RWPE1 (cell line): ENCODE results near the gene RASAL2.

Experiments used
- CTCF ChIA-PET: fragments of 350-600 bp; sonication (Branson Sonifier 250); formaldehyde crosslinking; extraction: SDS; loops from one replicate; lab custom pipeline; 2021; lab: Yijun Ruan, JAX
- POLR2A ChIA-PET: fragments of 400-600 bp; formaldehyde crosslinking; extraction: SDS; loops from one replicate; lab custom pipeline; 2020; ENCODE audit warnings: antibody characterized with exemption; ENCODE audit not compliant: low non-redundant PET; lab: Yijun Ruan, JAX
- DNase-seq: peaks from one replicate; pipeline ENCODE4 v3.0.0; 2012; ENCODE audit warnings: low spot score
- H3K27ac ChIP-seq: fragments of 450-650 bp; 2 replicates; pipeline ENCODE4 v1.5.1; 2017
- TF ChIP-seq, protein P1 (sequence below): fragments of 450-650 bp; conservative IDR thresholded peaks from 2 replicates; pipeline ENCODE4 v1.5.1; 2017; ENCODE audit warnings: low read depth, mild to moderate bottlenecking

The RASAL2 gene

DNA sequence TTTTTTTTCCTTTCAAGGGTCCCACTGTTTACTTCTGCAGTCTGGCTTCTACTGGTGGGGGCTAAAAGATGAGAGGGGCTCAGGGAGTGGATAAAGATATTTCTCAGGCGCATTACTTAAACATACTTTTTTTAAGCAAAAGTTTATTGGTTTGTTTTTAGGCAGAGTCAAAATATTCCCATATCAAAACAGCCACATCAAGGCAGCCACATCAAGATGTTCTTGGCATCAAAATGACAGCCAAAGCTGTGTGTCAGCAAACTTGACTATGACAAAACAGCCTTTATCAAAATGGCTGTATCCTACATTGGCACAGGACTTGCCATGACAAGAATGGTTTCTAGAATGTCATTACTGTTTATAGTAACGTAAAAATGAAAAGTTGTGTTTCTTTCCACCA lies 22.1 kb upstream of the RASAL2 start:
- ChIA-PET CTCF (interaction anchor here (0.6 kb wide), 1 partner anchor 291 kb away, joined by 3 read pairs; no protein-coding TSS in a partner anchor), POLR2A (no interaction called here)
- DNase-seq: no peak
- no peak overlapping the region for H3K27ac ChIP-seq
- TF ChIP-seq, protein P1, sequence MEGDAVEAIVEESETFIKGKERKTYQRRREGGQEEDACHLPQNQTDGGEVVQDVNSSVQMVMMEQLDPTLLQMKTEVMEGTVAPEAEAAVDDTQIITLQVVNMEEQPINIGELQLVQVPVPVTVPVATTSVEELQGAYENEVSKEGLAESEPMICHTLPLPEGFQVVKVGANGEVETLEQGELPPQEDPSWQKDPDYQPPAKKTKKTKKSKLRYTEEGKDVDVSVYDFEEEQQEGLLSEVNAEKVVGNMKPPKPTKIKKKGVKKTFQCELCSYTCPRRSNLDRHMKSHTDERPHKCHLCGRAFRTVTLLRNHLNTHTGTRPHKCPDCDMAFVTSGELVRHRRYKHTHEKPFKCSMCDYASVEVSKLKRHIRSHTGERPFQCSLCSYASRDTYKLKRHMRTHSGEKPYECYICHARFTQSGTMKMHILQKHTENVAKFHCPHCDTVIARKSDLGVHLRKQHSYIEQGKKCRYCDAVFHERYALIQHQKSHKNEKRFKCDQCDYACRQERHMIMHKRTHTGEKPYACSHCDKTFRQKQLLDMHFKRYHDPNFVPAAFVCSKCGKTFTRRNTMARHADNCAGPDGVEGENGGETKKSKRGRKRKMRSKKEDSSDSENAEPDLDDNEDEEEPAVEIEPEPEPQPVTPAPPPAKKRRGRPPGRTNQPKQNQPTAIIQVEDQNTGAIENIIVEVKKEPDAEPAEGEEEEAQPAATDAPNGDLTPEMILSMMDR: no peak

DNA sequence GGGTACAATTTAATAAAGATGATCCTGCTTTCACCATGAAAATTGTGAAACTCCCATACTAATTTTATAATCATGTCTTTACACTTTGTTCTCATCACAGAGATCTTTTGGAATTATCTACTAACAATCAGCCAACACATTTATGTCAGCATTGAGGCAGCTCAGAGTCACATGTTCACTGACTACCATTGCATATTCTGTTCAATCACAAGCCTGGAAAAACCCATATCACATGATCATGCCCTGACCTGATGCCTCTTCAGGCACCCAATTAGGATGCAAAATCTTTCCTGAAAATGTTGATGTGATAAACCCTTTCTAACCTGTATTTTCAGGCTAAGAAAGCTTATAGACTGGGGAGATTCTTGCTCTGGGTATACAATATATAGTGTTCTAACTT lies 21.6 kb upstream of the RASAL2 start:
- DNase-seq: no peak
- TF ChIP-seq, protein P1: no peak
- no peak overlapping the region for H3K27ac ChIP-seq
- ChIA-PET CTCF (no interaction called here), POLR2A (no interaction called here)

DNA sequence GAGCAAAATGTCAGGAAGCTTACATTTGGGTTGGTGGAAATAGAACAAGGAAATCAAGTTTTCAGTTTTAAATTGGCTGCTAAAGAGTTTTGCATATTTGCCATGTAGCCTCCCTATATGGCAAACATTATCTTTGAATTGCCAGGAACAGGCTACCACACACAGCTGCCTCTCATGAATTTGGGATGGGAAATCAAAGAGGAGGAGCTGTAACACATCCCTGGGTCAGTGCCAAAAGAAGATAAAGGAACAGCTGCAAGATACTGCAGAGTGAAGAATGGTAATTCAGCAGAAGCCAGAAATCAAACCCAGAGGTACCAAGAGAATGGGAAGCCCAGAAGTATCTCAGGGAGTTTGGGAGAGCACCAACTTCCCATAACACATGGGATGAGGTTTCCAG lies 18.6 kb upstream of the RASAL2 start:
- H3K27ac ChIP-seq: no peak overlapping the region
- CTCF ChIA-PET: no interaction called here
- TF ChIP-seq, protein P1: no peak
- POLR2A ChIA-PET: no interaction called here
- DNase-seq: no peak

DNA sequence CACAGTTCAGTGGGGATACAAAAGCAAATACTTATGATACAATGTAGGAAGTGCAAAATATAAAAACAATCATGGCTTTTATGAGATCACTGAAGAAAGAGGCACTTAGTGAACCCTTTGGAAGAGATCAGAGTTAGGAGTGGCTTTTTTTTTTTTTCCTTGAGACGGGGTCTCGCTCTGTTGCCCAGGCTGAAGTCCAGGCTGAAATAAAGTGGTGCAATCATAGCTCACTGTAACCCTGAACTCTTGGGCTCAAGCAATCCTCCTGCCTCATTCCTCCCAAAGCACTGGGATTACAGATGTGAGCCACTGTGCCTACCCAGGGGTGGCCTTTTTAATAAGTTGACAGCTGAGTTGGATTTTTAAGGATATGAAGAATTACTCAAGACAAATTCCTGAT lies 17.3 kb upstream of the RASAL2 start:
- CTCF ChIA-PET: no interaction called here
- TF ChIP-seq, protein P1: no peak
- no peak overlapping the region for H3K27ac ChIP-seq
- no peak for DNase-seq
- POLR2A ChIA-PET: no interaction called here

DNA sequence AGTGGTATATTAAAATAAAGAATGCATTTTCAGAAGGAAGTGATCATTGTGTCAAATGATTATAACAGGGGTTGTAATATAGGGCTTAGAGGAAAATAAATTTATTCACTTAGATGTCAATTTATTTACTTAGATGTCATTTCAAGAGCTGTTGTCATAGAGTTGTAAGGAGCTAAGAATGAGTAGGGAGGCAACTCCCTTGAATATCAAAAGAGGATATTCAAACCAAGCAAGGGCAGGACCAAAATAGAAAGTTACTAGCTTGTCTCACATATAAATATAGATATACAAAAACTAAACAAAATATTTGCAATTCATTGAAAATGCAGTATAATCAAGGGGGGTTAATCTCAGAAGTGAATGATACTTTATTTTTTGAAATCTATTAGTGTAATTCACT lies 16.0 kb upstream of the RASAL2 start:
- H3K27ac ChIP-seq: no peak overlapping the region
- DNase-seq: no peak
- ChIA-PET POLR2A (no interaction called here), CTCF (no interaction called here)
- TF ChIP-seq, protein P1: no peak

DNA sequence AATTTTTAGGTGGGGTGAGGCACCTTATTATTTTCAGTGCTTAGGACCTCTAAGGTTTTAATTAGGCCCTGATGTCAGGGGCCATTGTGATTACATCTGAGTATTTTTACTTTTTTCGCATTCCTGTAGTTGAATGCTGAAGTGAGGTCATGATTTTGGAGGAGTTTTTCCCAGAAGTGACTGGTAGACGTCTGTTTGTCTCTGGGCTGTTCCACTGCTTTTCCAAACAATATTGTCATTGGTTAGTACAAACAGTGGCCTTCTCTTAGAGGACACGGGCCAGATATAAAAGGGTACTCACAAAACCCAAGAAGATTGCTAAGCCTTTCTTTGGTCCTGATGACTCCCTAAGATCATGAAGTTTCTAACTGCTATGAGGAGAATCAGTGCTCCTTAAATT lies 7.6 kb upstream of the RASAL2 start:
- no peak for DNase-seq
- H3K27ac ChIP-seq: no peak overlapping the region
- ChIA-PET POLR2A (no interaction called here), CTCF (interaction anchor here (0.6 to 0.7 kb wide), 2 partner anchors 30 to 209 kb away, joined by 3 read pairs; no protein-coding TSS in a partner anchor)
- TF ChIP-seq, protein P1: no peak
